Adrenal gland (tissue), 12 donors: ENCODE results near the gene GUCA2A. TPM values are rescaled to one million over a fixed set of nuclear protein-coding genes. Genes with fewer than 3 reads are reported as not detected.

ENCODE experiments used
- DNase-seq, 7 donors: peaks; one replicate each; pipeline ENCODE4 v3.0.0-alpha.2; 2019 to 2020
- H3K27ac ChIP-seq, 5 donors: fragments of 200-600 bp; sonication (generic) in 4 of 5; 1 replicate in 3 of 5; 2 replicates in 2 of 5; pipeline versions ENCODE4 v1.5.1 to v1.8.0; 2016 to 2020; ENCODE audit warnings: mild to moderate bottlenecking in 1 of 5
- H3K27me3 ChIP-seq: fragments of 200-600 bp; 2 replicates; pipeline ENCODE4 v1.8.0; 2021
- H3K36me3 ChIP-seq, 2 donors: fragments of 200-600 bp; replicated peaks in 1 of 2; 1 replicate in 1 of 2; 2 replicates in 1 of 2; pipeline versions ENCODE4 v1.5.1 to v1.8.0; 2018 to 2022
- H3K4me1 ChIP-seq, 2 donors: fragments of 200-600 bp; replicated peaks in 1 of 2; 1 replicate in 1 of 2; 2 replicates in 1 of 2; pipeline versions ENCODE4 v1.5.1 to v1.8.0; 2018 to 2021
- H3K4me3 ChIP-seq, 4 donors: fragments of 200-600 bp; sonication (generic) in 3 of 4; one replicate each; pipeline ENCODE4 v1.5.1; 2016 to 2018
- H3K9me3 ChIP-seq, 3 donors: fragments of 200-600 bp; sonication (generic) in 1 of 3; replicated peaks in 1 of 3; 1 replicate in 2 of 3; 2 replicates in 1 of 3; pipeline versions ENCODE4 v1.5.1 to v1.8.0; 2016 to 2021
- POLR2A ChIP-seq, 2 donors: fragments of 450-650 bp; IDR thresholded peaks; one replicate each; pipeline ENCODE4 v1.6.1; 2017; ENCODE audit warnings: antibody characterized with exemption in 2 of 2, mild to moderate bottlenecking in 2 of 2, moderate library complexity in 1 of 2
- WGBS, 4 donors: extraction: QIAGEN DNeasy Blood & Tissue Kit in 2 of 4; methylation state at CpG; one replicate each; pipeline versions ENCODE4 v1.1.5 to v1.1.7; 2013 to 2017; 5-methylcytosine and 5-hydroxymethylcytosine counted together
- intact Hi-C, 2 donors: fragments of 100-400 bp; cut with DNase I; formaldehyde crosslinking; loops; one replicate each; pipeline versions ENCODE4 v1.14.1 to v1.15.0; 2022 to 2023
- polyA plus RNA-seq, 3 donors: library from polyadenylated mRNA; stranded (reverse); fragments of 200-250 nt in 2 of 3; fragments of 350-450 nt in 1 of 3; fragmentation: Illumina TruSeq in 1 of 3; extraction: RNeasy Lipid Tissue Mini Kit (QIAGEN cat#74804) in 1 of 3; gene quantifications; one replicate each; pipeline ENCODE4 v1.2.3, GENCODE V29; 2013 to 2014
- total RNA-seq, 9 donors: library from RNA; depleted of rRNA in 4 of 9; stranded (reverse); fragments of >200 nt in 4 of 9; fragments of 120-200 nt in 1 of 9; fragmentation: NEBNext Ultra II Directional in 1 of 9; extraction: Animal tissue kit (Norgen Biotek cat#: 25700) in 1 of 9; gene quantifications; one replicate each; pipeline versions ENCODE4 v1.1.0 to v1.2.4, GENCODE V29; 2013 to 2023
- TF ChIP-seq, protein P1 (sequence below), 6 experiments: fragments of 450-650 bp in 4 of 6; fragments of 200-600 bp in 2 of 6; sonication (generic) in 1 of 6; IDR thresholded peaks; 1 replicate in 5 of 6; 2 replicates in 1 of 6; pipeline versions ENCODE4 v1.5.1 to v1.8.0; 2016 to 2021; ENCODE audit warnings: antibody characterized with exemption in 6 of 6, mild to moderate bottlenecking in 2 of 6, moderate library complexity in 1 of 6
- donor health status: healthy with polysubstance abuse.
- donor health status: Bipolar disorder and iron deficiency.
- donor health status: DM: yes; HTN: yes; CAD: no.
- donor health status: DM: no; HTN: no; CAD: no.
- donor health status: DM: no; HTN: no; CAD: no.
- donor health status: DM: yes; HTN: yes; CAD: no.

GUCA2A gene
- total and polyA plus RNA-seq, 12 donors: 0.61 TPM; not detected in 11

DNA sequence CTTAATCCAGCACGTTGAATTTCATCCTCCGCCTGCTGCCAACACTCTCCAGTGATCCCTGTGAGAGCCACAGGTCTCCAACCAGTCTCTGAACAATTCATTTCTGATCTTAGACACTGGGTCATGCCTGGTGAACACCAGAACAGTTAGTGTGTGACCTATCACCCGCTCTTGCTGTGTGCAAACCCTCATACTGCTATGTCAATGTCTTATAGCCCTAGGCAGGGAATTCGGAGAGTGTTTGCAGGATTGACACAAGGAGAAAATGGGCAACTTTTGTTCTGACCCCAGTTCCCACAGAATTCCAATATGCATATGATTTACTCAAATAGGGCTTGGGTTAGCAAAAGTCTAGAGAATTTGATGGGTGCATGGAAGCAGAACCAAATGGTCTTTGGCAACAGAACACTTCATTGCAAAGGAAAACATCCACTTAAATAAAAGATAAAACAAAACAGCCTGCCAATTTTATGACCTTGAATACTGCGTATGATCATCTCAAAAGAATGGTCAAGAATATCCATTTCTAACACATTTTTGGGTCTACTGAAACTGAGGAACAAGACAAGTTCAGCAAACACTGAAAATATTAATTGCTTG, 34.4 kb downstream of the GUCA2A start:
- intact Hi-C loops: no loop called here
- H3K9me3 ChIP-seq: no peaks in the 10 kb centered on the region
- 67 to 76% (median 72%) methylated on average over 5 of the region's 5 CpGs for WGBS, 4 donors

DNA sequence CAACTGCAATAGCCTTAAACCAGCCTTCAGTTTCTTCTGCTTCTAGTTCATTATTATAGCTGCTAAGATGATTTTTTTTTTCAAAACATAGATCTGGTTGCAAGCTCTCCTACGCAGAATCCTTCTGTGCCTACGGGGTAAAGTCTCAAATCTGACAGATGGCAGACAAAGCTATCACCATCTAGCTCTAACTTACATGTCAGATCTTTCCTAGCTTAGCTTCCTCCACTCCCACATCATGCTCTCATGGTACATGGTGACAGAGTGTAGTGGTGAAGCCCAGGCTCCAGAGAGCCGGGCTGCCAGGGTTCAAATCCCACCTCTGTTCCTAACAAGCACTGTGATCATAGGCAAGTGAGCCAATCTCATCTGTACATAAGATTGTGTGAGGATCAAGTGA, 35.6 kb downstream of the GUCA2A start:
- H3K27me3 ChIP-seq: no peaks in the 10 kb centered on the region
- intact Hi-C loops: no loop called here
- no peaks in the 10 kb centered on the region for H3K4me1 ChIP-seq
- H3K9me3 ChIP-seq: no peaks in the 10 kb centered on the region
- TF ChIP-seq, protein P1, sequence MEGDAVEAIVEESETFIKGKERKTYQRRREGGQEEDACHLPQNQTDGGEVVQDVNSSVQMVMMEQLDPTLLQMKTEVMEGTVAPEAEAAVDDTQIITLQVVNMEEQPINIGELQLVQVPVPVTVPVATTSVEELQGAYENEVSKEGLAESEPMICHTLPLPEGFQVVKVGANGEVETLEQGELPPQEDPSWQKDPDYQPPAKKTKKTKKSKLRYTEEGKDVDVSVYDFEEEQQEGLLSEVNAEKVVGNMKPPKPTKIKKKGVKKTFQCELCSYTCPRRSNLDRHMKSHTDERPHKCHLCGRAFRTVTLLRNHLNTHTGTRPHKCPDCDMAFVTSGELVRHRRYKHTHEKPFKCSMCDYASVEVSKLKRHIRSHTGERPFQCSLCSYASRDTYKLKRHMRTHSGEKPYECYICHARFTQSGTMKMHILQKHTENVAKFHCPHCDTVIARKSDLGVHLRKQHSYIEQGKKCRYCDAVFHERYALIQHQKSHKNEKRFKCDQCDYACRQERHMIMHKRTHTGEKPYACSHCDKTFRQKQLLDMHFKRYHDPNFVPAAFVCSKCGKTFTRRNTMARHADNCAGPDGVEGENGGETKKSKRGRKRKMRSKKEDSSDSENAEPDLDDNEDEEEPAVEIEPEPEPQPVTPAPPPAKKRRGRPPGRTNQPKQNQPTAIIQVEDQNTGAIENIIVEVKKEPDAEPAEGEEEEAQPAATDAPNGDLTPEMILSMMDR (IDR thresholded peaks at IDR 0.05): no peak
- no peak for TF ChIP-seq POLR2A (IDR thresholded peaks at IDR 0.05)
- no peak for DNase-seq
- H3K27ac ChIP-seq: no peak overlapping the region
- 76 to 81% (median 81%) methylated on average over 3 of the region's 3 CpGs for WGBS, 4 donors
- H3K4me3 ChIP-seq: no peak overlapping the region
- H3K36me3 ChIP-seq: no peaks in the 10 kb centered on the region

More for the DNA sequence above, 34.4 kb downstream of the GUCA2A start:
- TF ChIP-seq POLR2A (IDR thresholded peaks at IDR 0.05): no peak
- TF ChIP-seq, protein P1 (IDR thresholded peaks at IDR 0.05): no peak
- Histone ChIP-seq H3K27ac (no peak overlapping the region), H3K27me3 (no peaks in the 10 kb centered on the region), H3K4me3 (no peak overlapping the region), H3K36me3 (no peaks in the 10 kb centered on the region), H3K4me1 (no peaks in the 10 kb centered on the region)
- DNase-seq: no peak

DNA sequence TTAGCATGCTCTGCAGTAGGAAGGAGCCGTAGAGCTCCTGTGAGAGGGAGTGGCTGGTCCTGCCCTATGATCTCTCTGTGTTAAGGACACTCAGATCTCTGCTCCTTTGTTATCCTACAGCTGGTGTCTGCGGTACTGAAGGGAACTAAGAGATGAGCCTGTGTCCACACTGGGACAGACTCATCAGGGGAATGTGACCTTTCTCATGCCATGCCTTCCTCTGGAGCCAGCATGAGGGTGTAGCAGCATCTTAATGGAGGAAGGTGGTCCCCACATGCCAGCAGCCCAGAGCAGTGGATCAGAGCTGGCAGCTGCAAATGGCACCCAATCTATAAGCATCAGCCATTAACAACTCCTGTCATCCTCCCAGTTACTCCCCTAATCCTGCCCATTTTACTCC, 36.0 kb downstream of the GUCA2A start:
- Histone ChIP-seq H3K36me3 (no peaks in the 10 kb centered on the region), H3K9me3 (no peaks in the 10 kb centered on the region), H3K27me3 (no peaks in the 10 kb centered on the region), H3K4me1 (no peaks in the 10 kb centered on the region), H3K27ac (no peak overlapping the region), H3K4me3 (no peak overlapping the region)
- TF ChIP-seq, protein P1 (IDR thresholded peaks at IDR 0.05): no peak
- no peak for TF ChIP-seq POLR2A (IDR thresholded peaks at IDR 0.05)
- DNase-seq: no peak
- WGBS, 4 donors: 58 to 83% (median 72%) methylated on average over 1 to 2 of the region's 2 CpGs
- intact Hi-C loops: no loop called here

DNA sequence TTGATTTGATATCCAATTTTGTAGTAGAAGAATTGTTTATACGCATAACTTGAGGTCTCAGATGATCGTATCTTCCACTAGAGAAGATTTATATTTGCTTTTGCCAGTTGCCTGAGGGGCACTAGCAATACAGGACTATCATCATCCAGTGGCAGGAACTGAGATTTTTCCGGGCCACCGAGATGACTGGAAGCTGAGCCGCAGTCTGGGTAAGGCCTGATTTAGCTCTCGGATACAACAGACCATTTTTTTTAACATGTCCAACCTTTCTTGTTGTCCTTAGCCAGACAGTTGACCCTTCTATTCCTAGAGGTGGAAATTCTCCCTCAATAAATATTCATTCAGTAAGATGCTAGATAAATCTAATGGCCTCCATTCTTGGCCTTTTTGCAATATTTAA, 36.8 kb downstream of the GUCA2A start:
- TF ChIP-seq POLR2A (IDR thresholded peaks at IDR 0.05): no peak
- TF ChIP-seq, protein P1 (IDR thresholded peaks at IDR 0.05): no peak
- intact Hi-C loops: no loop called here
- Histone ChIP-seq H3K4me3 (no peak overlapping the region), H3K27me3 (no peaks in the 10 kb centered on the region), H3K9me3 (no peaks in the 10 kb centered on the region), H3K4me1 (no peaks in the 10 kb centered on the region), H3K36me3 (no peaks in the 10 kb centered on the region), H3K27ac (no peak overlapping the region)
- DNase-seq: no peak
- 82 to 95% (median 86%) methylated on average over 6 of the region's 6 CpGs for WGBS, 4 donors
